H9 (cell line): ENCODE results near the gene XCL2. TPM values are rescaled to one million over a fixed set of nuclear protein-coding genes. Genes with fewer than 3 reads are reported as not detected.

Source experiments
- DNase-seq: peaks from one replicate; pipeline ENCODE4 v3.0.0-alpha.2; 2017
- H2AFZ ChIP-seq: one replicate; pipeline ENCODE4 v1.6.1; 2013; ENCODE audit warnings: mild to moderate bottlenecking, low read length, control low read depth, moderate library complexity
- H2AK5ac ChIP-seq: 2 replicates; pipeline ENCODE4 v1.6.1; 2013; ENCODE audit warnings: low read length, control low read depth, mixed read lengths; ENCODE audit not compliant: insufficient read length
- H2BK120ac ChIP-seq: one replicate; pipeline ENCODE4 v1.6.1; 2013; ENCODE audit warnings: low read depth, mild to moderate bottlenecking, low read length, control low read depth, inconsistent platforms; ENCODE audit not compliant: poor library complexity, severe bottlenecking
- H2BK12ac ChIP-seq: 2 replicates; pipeline ENCODE4 v1.6.1; 2013; ENCODE audit warnings: low read length, control low read depth, mixed read lengths, low read depth; ENCODE audit not compliant: insufficient read length
- H2BK15ac ChIP-seq: 2 replicates; pipeline ENCODE4 v1.6.1; 2013; ENCODE audit warnings: low read depth, low read length, control low read depth
- H2BK20ac ChIP-seq: one replicate; pipeline ENCODE4 v1.6.1; 2013; ENCODE audit warnings: low read depth, mild to moderate bottlenecking, low read length, control low read depth, inconsistent platforms; ENCODE audit not compliant: poor library complexity, severe bottlenecking
- H2BK5ac ChIP-seq: 2 replicates; pipeline ENCODE4 v1.6.1; 2013; ENCODE audit warnings: low read length, control low read depth, mixed read lengths; ENCODE audit not compliant: insufficient read length
- H3K14ac ChIP-seq: 2 replicates; pipeline ENCODE4 v1.6.1; 2013; ENCODE audit warnings: low read length, control low read depth; ENCODE audit not compliant: insufficient read depth
- H3K18ac ChIP-seq: 2 replicates; pipeline ENCODE4 v1.6.1; 2013; ENCODE audit warnings: low read depth, mild to moderate bottlenecking, mixed read lengths, low read length, control low read depth; ENCODE audit not compliant: insufficient read length
- H3K23ac ChIP-seq: 2 replicates; pipeline ENCODE4 v1.6.1; 2013; ENCODE audit warnings: low read length, control low read depth, mixed read lengths, low read depth; ENCODE audit not compliant: insufficient read length
- H3K23me2 ChIP-seq: 2 replicates; pipeline ENCODE4 v1.6.1; 2013; ENCODE audit warnings: low read depth, mild to moderate bottlenecking, mixed read lengths, low read length, control low read depth; ENCODE audit not compliant: insufficient read length, poor library complexity, severe bottlenecking
- H3K27ac ChIP-seq: 2 replicates; pipeline ENCODE4 v1.5.1; 2013; ENCODE audit warnings: low read length, control low read depth, mixed read lengths, low read depth; ENCODE audit not compliant: insufficient read length
- H3K27me3 ChIP-seq: 2 replicates; pipeline ENCODE4 v1.6.1; 2013; ENCODE audit warnings: low read length, control low read depth, inconsistent platforms; ENCODE audit not compliant: insufficient read depth
- H3K4ac ChIP-seq: 2 replicates; pipeline ENCODE4 v1.6.1; 2013; ENCODE audit warnings: low read depth, mild to moderate bottlenecking, control low read depth, inconsistent platforms, low read length, moderate library complexity
- H3K4me1 ChIP-seq: 2 replicates; pipeline ENCODE4 v1.6.1; 2013; ENCODE audit warnings: low read length, control low read depth, inconsistent platforms; ENCODE audit not compliant: insufficient read depth
- H3K4me2 ChIP-seq: 2 replicates; pipeline ENCODE4 v1.6.1; 2013; ENCODE audit warnings: low read length, control low read depth, mixed read lengths; ENCODE audit not compliant: insufficient read length, insufficient read depth
- H3K56ac ChIP-seq: 2 replicates; pipeline ENCODE4 v1.6.1; 2013; ENCODE audit warnings: low read depth, mild to moderate bottlenecking, mixed read lengths, low read length, control low read depth; ENCODE audit not compliant: insufficient read length
- H3K79me1 ChIP-seq: 2 replicates; pipeline ENCODE4 v1.6.1; 2013; ENCODE audit warnings: low read depth, mild to moderate bottlenecking, moderate library complexity, low read length, control low read depth, inconsistent platforms; ENCODE audit not compliant: insufficient read depth, poor library complexity, severe bottlenecking
- H3K79me2 ChIP-seq: 2 replicates; pipeline ENCODE4 v1.6.1; 2013; ENCODE audit warnings: low read length, control low read depth, inconsistent platforms; ENCODE audit not compliant: insufficient read depth
- H3K9ac ChIP-seq: 2 replicates; pipeline ENCODE4 v1.6.1; 2013; ENCODE audit warnings: low read length, control low read depth, mixed read lengths; ENCODE audit not compliant: insufficient read length; ENCODE audit errors: extremely low read depth
- H3K9me3 ChIP-seq: one replicate; pipeline ENCODE4 v1.6.1; 2013; ENCODE audit warnings: low read depth, low read length, inconsistent platforms; ENCODE audit not compliant: control insufficient read depth
- H3T11ph ChIP-seq: one replicate; pipeline ENCODE4 v1.6.1; 2013; ENCODE audit warnings: mild to moderate bottlenecking, low read length, control low read depth, inconsistent platforms
- H4K20me1 ChIP-seq: one replicate; pipeline ENCODE4 v1.6.1; 2013; ENCODE audit not compliant: control insufficient read depth, insufficient read length, insufficient read depth
- H4K5ac ChIP-seq: 2 replicates; pipeline ENCODE4 v1.6.1; 2013; ENCODE audit warnings: low read depth, mild to moderate bottlenecking, mixed read lengths, low read length, control low read depth; ENCODE audit not compliant: insufficient read length
- H4K8ac ChIP-seq: replicated peaks from 2 replicates; pipeline ENCODE4 v1.6.1; 2013; ENCODE audit warnings: low read length, control low read depth, mixed read lengths, low read depth; ENCODE audit not compliant: insufficient read length
- H4K91ac ChIP-seq: 2 replicates; pipeline ENCODE4 v1.6.1; 2013; ENCODE audit warnings: low read depth, mild to moderate bottlenecking, moderate library complexity, mixed read lengths, low read length, control low read depth; ENCODE audit not compliant: insufficient read length
- H3K27ac Mint-ChIP-seq, 3 experiments: 2 replicates in 2 of 3; 3 replicates in 1 of 3; pipeline ENCODE4 v1.8.0; 2020 to 2021; ENCODE audit warnings: mixed read lengths in 3 of 3, mild to moderate bottlenecking in 1 of 3, moderate library complexity in 1 of 3
- H3K27me3 Mint-ChIP-seq: 2 replicates; pipeline ENCODE4 v1.8.0; 2021; ENCODE audit warnings: low read depth, mild to moderate bottlenecking, moderate library complexity, mixed read lengths
- H3K36me3 Mint-ChIP-seq, 3 experiments: 2 replicates in 2 of 3; 3 replicates in 1 of 3; pipeline ENCODE4 v1.8.0; 2020 to 2021; ENCODE audit warnings: low read depth in 3 of 3, mixed read lengths in 3 of 3; ENCODE audit not compliant: insufficient read depth in 1 of 3
- H3K4me1 Mint-ChIP-seq, 2 experiments: 2 replicates each; pipeline ENCODE4 v1.8.0; 2020; ENCODE audit warnings: mixed read lengths in 2 of 2
- H3K4me3 Mint-ChIP-seq, 2 experiments: 2 replicates in 1 of 2; 3 replicates in 1 of 2; pipeline ENCODE4 v1.8.0; 2020 to 2021; ENCODE audit warnings: mild to moderate bottlenecking in 2 of 2, mixed read lengths in 2 of 2, moderate library complexity in 1 of 2
- H3K9me3 Mint-ChIP-seq, 2 experiments: 2 replicates in 1 of 2; 3 replicates in 1 of 2; pipeline ENCODE4 v1.8.0; 2020; ENCODE audit warnings: mild to moderate bottlenecking in 2 of 2, mixed read lengths in 2 of 2, moderate library complexity in 1 of 2
- CTCF ChIP-seq: fragments of 200-600 bp; sonication (generic); conservative IDR thresholded peaks from 3 replicates; pipeline ENCODE4 v1.8.0; 2021; ENCODE audit warnings: antibody characterized with exemption, mild to moderate bottlenecking
- WGBS: extraction: QIAGEN DNeasy Blood & Tissue Kit; methylation state at CpG from one replicate; pipeline ENCODE4 v1.1.7; 2013; ENCODE audit warnings: missing lambda C conversion rate, low lambda C conversion rate, mixed read lengths; ENCODE audit not compliant: insufficient read length; ENCODE audit errors: extremely low coverage; 5-methylcytosine and 5-hydroxymethylcytosine counted together
- total RNA-seq: library from RNA; stranded (reverse); gene quantifications from 2 replicates; pipeline ENCODE4 v1.2.1, GENCODE V29; 2021

XCL2 gene
- total RNA-seq, 1 experiment from 2014 or later, result not detected

- Histone ChIP-seq H3K4me2 (no peak overlapping the region), H3K4ac (no peak overlapping the region), H3K56ac (no peak overlapping the region), H4K20me1 (no peaks in the 10 kb centered on the region), H3K23me2 (no peaks in the 10 kb centered on the region), H3K23ac (no peak overlapping the region), H3K4me1 (no peaks in the 10 kb centered on the region), H3K79me2 (no peaks in the 10 kb centered on the region), H2BK15ac (no peak overlapping the region), H3K14ac (no peak overlapping the region), H2AK5ac (no peak overlapping the region), H3K27ac (no peak overlapping the region), H2BK5ac (no peak overlapping the region), H3K9me3 (no peaks in the 10 kb centered on the region), H4K8ac (no peak overlapping the region), H4K91ac (no peak overlapping the region), H3T11ph (no peak overlapping the region), H3K79me1 (no peaks in the 10 kb centered on the region), H3K18ac (no peak overlapping the region), H2BK120ac (no peak overlapping the region), H2BK20ac (no peak overlapping the region), H2AFZ (no peak overlapping the region), H2BK12ac (no peak overlapping the region), H3K9ac (no peak overlapping the region), H4K5ac (no peak overlapping the region), H3K27me3 (no peaks in the 10 kb centered on the region)
- no CpG with 5 or more reads among the region's 2 CpGs for WGBS
- Mint-ChIP-seq H3K4me3 (no peak overlapping the region), H3K9me3 (no peaks in the 10 kb centered on the region), H3K27me3 (no peaks in the 10 kb centered on the region; the same call in 1 of the 2 replicates), H3K27ac (no peak overlapping the region), H3K36me3 (no peaks in the 10 kb centered on the region), H3K4me1 (peaks cover 7 to 11% of the 10 kb centered on the region in 2 experiments)
- no peak for TF ChIP-seq CTCF
- DNase-seq, result no peak
These were observed 44.1 kb downstream of the XCL2 start for GRCh38 chr1:168499688-168500049.
